Ishikawa (cell line): Measurements from ENCODE around the gene PTPRO.
A peak's percentile ranks its signal among the peaks of the same experiment; 100 is the strongest.

ENCODE experiments used
- CEBPB ChIP-seq: IDR thresholded peaks from 2 replicates; pipeline ENCODE4 v1.6.1; 2012
- CREB1 ChIP-seq: IDR thresholded peaks from 2 replicates; pipeline ENCODE4 v1.6.1; 2012; ENCODE audit warnings: low read depth
- EGR1 ChIP-seq: IDR thresholded peaks from 2 replicates; pipeline ENCODE4 v1.6.1; 2012
- EP300 ChIP-seq: IDR thresholded peaks from 2 replicates; pipeline ENCODE4 v1.6.1; 2012; ENCODE audit warnings: borderline replicate concordance
- FOXM1 ChIP-seq: IDR thresholded peaks from 2 replicates; pipeline ENCODE4 v1.6.1; 2012; ENCODE audit warnings: low read depth, borderline replicate concordance
- NFIC ChIP-seq: IDR thresholded peaks from 2 replicates; pipeline ENCODE4 v1.6.1; 2012
- RAD21 ChIP-seq: IDR thresholded peaks from 2 replicates; pipeline ENCODE4 v1.6.1; 2012; ENCODE audit warnings: low read depth
- TAF1 ChIP-seq: IDR thresholded peaks from 2 replicates; pipeline ENCODE4 v1.6.1; 2012; ENCODE audit warnings: low read depth, mild to moderate bottlenecking
- TCF12 ChIP-seq: IDR thresholded peaks from 2 replicates; pipeline ENCODE4 v1.6.1; 2012; ENCODE audit warnings: low read depth
- TEAD4 ChIP-seq: IDR thresholded peaks from 2 replicates; pipeline ENCODE4 v1.6.1; 2012
- YY1 ChIP-seq: IDR thresholded peaks from 2 replicates; pipeline ENCODE4 v1.6.1; 2012; ENCODE audit warnings: low read depth
- ZBTB7A ChIP-seq: IDR thresholded peaks from 2 replicates; pipeline ENCODE4 v1.6.1; 2012; ENCODE audit warnings: low read depth
- TF ChIP-seq, protein P1 (sequence below): IDR thresholded peaks from 2 replicates; pipeline ENCODE4 v1.6.1; 2012
- TF ChIP-seq, protein P2 (sequence below): IDR thresholded peaks from 2 replicates; pipeline ENCODE4 v1.6.1; 2012; ENCODE audit warnings: low read depth, mild to moderate bottlenecking
- TF ChIP-seq, protein P3 (sequence below): IDR thresholded peaks from 2 replicates; pipeline ENCODE4 v1.6.1; 2012

PTPRO gene

DNA sequence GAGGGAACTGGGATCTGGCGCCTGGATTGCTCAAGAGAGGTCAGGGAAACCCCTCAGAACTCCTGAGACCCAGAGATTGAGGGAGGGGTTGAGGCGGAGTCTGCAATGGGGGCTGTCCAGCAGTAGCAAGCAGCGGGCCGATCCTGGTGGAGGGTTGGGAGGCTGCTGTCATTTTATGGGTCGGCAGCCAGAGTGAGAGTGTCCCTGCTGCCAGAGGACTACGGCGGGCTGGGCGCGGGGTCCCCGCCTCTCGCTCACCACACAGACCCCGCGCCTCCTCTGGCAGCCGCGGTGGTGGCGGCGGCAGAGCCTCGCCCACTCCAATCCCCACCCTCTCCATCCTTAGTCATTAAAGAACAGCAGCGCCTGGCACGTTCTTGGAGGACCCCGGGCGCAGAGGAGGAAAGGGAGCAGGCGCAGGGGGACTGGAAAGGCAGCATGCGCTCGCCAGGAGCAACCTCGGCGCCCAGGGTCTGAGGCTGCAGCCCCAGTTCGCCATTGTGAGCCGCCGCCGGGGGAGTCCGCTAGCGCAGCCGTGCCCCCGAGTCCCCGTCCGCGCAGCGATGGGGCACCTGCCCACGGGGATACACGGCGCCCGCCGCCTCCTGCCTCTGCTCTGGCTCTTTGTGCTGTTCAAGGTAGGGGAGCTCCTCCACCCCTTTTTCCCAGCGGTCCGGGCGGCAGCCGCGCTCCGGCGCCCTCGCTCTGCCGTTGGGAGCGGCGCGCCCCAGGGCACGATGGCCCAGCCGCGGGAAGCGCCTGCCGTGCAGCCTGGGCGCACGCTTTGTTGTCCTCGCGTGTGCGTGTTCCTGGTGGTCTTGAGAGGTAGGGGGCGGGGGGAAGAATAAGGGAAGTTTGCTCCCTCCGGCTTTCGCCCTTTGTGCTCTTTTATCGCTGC lies at the start of gene PTPRO:
PTPRO (plus strand) TSS at position 345 of the 898 bp plus-strand sequence.
- TF ChIP-seq, protein P1, sequence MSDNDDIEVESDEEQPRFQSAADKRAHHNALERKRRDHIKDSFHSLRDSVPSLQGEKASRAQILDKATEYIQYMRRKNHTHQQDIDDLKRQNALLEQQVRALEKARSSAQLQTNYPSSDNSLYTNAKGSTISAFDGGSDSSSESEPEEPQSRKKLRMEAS = peak; percentile 69
- TF ChIP-seq TAF1 (no peak), FOXM1 (no peak)
- TF ChIP-seq, protein P2, sequence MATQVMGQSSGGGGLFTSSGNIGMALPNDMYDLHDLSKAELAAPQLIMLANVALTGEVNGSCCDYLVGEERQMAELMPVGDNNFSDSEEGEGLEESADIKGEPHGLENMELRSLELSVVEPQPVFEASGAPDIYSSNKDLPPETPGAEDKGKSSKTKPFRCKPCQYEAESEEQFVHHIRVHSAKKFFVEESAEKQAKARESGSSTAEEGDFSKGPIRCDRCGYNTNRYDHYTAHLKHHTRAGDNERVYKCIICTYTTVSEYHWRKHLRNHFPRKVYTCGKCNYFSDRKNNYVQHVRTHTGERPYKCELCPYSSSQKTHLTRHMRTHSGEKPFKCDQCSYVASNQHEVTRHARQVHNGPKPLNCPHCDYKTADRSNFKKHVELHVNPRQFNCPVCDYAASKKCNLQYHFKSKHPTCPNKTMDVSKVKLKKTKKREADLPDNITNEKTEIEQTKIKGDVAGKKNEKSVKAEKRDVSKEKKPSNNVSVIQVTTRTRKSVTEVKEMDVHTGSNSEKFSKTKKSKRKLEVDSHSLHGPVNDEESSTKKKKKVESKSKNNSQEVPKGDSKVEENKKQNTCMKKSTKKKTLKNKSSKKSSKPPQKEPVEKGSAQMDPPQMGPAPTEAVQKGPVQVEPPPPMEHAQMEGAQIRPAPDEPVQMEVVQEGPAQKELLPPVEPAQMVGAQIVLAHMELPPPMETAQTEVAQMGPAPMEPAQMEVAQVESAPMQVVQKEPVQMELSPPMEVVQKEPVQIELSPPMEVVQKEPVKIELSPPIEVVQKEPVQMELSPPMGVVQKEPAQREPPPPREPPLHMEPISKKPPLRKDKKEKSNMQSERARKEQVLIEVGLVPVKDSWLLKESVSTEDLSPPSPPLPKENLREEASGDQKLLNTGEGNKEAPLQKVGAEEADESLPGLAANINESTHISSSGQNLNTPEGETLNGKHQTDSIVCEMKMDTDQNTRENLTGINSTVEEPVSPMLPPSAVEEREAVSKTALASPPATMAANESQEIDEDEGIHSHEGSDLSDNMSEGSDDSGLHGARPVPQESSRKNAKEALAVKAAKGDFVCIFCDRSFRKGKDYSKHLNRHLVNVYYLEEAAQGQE = peak; percentile 40; the same call in 1 of the 2 replicates

DNA sequence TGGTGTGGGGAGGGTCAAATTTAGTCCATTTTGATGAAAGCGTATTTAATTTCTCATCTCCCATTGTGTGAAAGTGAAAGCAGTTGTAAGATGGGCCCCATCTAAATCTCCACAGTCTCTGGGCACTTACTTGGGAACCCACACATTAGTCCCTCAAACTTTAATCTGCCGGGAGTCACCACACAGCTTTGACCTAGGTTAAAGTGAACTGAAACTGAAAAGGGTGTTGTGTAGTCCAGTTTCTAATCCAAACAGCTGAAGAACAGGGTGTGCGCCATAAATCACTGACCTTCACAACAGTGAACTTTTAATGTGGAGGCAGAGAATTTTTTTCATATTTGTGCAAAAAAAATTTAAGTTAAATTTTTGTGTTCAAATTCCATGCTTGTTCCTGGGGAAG lies 48.4 kb upstream of the PTPRO start:
- TF ChIP-seq RAD21 (no peak), EGR1 (no peak), TAF1 (no peak)
- TF ChIP-seq, protein P3, sequence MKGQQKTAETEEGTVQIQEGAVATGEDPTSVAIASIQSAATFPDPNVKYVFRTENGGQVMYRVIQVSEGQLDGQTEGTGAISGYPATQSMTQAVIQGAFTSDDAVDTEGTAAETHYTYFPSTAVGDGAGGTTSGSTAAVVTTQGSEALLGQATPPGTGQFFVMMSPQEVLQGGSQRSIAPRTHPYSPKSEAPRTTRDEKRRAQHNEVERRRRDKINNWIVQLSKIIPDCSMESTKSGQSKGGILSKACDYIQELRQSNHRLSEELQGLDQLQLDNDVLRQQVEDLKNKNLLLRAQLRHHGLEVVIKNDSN = no peak
- TF ChIP-seq, protein P2 = no peak

DNA sequence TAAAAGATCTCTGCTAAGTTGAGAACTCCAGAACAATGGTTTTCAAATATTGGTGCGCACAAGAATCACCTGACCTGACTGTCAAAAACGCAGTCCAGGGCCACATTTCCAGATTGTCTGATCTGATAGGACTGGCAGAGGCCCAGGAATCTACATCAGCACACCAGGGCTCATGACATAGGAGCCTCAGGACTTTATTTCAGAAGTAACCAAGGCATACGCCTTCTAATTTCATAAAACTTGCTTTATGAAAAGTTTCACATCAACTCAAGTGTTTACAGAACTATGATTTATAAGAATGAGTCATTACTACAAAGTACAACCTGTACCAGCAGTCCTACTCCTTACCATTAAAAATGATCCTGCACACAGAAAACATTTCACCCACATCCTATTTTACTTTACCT lies 47.7 kb upstream of the PTPRO start:
- no peak for TF ChIP-seq YY1

DNA sequence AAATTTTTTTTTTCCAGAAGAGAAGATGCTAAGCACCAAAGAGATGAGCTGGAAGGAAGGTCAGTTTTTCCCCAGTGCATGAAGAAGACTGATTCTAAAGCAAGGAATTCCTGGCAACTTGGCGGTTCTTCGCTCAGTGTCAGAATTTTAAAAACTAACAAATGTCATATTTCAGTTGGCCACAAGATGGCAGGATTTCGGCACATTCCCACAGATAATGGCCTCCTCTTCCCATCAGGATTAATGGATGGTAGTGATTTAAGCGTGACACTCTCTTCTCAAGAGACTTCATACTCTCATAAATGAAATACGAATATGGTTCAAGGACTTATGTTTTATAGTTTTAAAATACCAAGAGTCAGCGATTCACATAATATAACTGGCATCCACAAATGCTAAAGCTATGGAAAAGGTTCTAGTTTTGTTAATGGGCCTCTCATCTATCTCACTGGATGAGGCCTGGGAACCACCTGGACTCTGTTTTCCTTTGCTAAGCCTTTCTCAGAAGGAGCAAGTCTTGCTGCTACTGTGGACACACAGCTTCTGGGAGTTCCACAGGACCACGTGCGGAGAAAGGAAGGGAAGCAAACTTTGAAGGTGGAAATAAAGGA lies 46.1 kb upstream of the PTPRO start:
- TF ChIP-seq CEBPB (no peak), YY1 (peak; percentile 80), EP300 (no peak), TEAD4 (peak; percentile 58; the same call in 1 of the 2 replicates), FOXM1 (peak; percentile 85), TCF12 (no peak), NFIC (no peak), CREB1 (no peak), ZBTB7A (no peak), EGR1 (no peak), TAF1 (no peak), RAD21 (peak; percentile 74)
- TF ChIP-seq, protein P3 = no peak
- TF ChIP-seq, protein P2 = no peak
- TF ChIP-seq, protein P1 = no peak
